K562 (cell line): ENCODE measurements around the gene COP1. TPM values are rescaled to one million over a fixed set of nuclear protein-coding genes. Genes with fewer than 3 reads are reported as not detected.
A peak's percentile ranks its signal among the peaks of the same experiment; 100 is the strongest.

ENCODE experiments used
- ATAC-seq: fragments of 200-7000 bp; cut with Tn5 transposase; 3 replicates; pipeline ENCODE4 v1.9.1; 2020; ENCODE audit warnings: moderate library complexity
- BruUV-seq: library from RNA; stranded (reverse); fragments of 400-500 nt; replicated peaks from 2 replicates; lab custom pipeline; 2021; lab: Mats Ljungman, UMichigan
- CTCF ChIA-PET: fragments of 300-600 bp; formaldehyde crosslinking; extraction: SDS; loops from one replicate; lab custom pipeline; 2021; ENCODE audit warnings: low intra/inter-chr PET ratio; lab: Yijun Ruan, JAX
- POLR2A ChIA-PET: fragments of 300-600, 350-650 bp; sonication (Branson Sonifier 250); formaldehyde crosslinking; extraction: SDS; loops from one replicate; lab custom pipeline; 2021; ENCODE audit warnings: antibody characterized with exemption, inconsistent platforms; lab: Yijun Ruan, JAX
- DNase-seq, 4 experiments: peaks; one replicate each; pipeline versions ENCODE4 v3.0.0 to v3.0.0-alpha.2; 2011 to 2018; ENCODE audit warnings: low spot score in 3 of 4, mixed read lengths in 3 of 4; ENCODE audit errors: extremely low read depth in 1 of 4
- FAIRE-seq: peaks from 2 replicates; lab custom pipeline; 2011; peaks lifted over from hg19 to GRCh38; lab: Jason Lieb, UNC
- H2AFZ ChIP-seq: 2 replicates; pipeline ENCODE4 v1.6.0; 2011; ENCODE audit warnings: low read depth, low read length, control low read depth, inconsistent platforms
- H3K27ac ChIP-seq: fragments of 200-600 bp; 3 replicates; pipeline ENCODE4 v1.8.0; 2011; ENCODE audit warnings: low read depth, mild to moderate bottlenecking, control low read depth, inconsistent platforms, low read length, moderate library complexity, mixed read lengths; ENCODE audit errors: extremely low read depth
- H3K27me3 ChIP-seq, 2 experiments: fragments of 300-600 bp in 1 of 2; 2 replicates in 1 of 2; 3 replicates in 1 of 2; pipeline versions ENCODE4 v1.6.0 to v1.8.0; 2011; ENCODE audit warnings: inconsistent platforms in 2 of 2, low read length in 2 of 2, mild to moderate bottlenecking in 1 of 2, mixed read lengths in 1 of 2, moderate library complexity in 1 of 2; ENCODE audit not compliant: control insufficient read depth in 2 of 2, insufficient read depth in 2 of 2
- H3K36me3 ChIP-seq: fragments of 300-600 bp; 3 replicates; pipeline ENCODE4 v1.8.0; 2011; ENCODE audit warnings: mild to moderate bottlenecking, low read length, inconsistent platforms; ENCODE audit not compliant: control insufficient read depth, insufficient read depth
- H3K4me1 ChIP-seq, 2 experiments: fragments of 200-600 bp in 1 of 2; replicated peaks in 1 of 2; 2 replicates in 1 of 2; 3 replicates in 1 of 2; pipeline versions ENCODE4 v1.5.1 to v1.8.0; 2011; ENCODE audit warnings: inconsistent platforms in 2 of 2, low read length in 2 of 2, mild to moderate bottlenecking in 1 of 2, mixed read lengths in 1 of 2, moderate library complexity in 1 of 2; ENCODE audit not compliant: control insufficient read depth in 2 of 2, insufficient read depth in 2 of 2
- H3K4me2 ChIP-seq: 2 replicates; pipeline ENCODE4 v1.6.1; 2011; ENCODE audit warnings: low read length, control low read depth, inconsistent platforms, mixed read lengths; ENCODE audit not compliant: insufficient read depth
- H3K4me3 ChIP-seq: fragments of 200-600 bp; sonication (generic), shearing (Covaris generic); 2 replicates; pipeline ENCODE4 v1.5.1; 2016; ENCODE audit warnings: control low read depth, inconsistent platforms
- H3K79me2 ChIP-seq: fragments of 200-600 bp; 3 replicates; pipeline ENCODE4 v1.8.0; 2011; ENCODE audit warnings: low read length, inconsistent platforms; ENCODE audit not compliant: control insufficient read depth, insufficient read depth
- H3K9ac ChIP-seq, 2 experiments: 2 replicates each; pipeline versions ENCODE4 v1.6.0 to v1.6.1; 2011; ENCODE audit warnings: low read depth in 2 of 2, low read length in 2 of 2, control low read depth in 1 of 2, inconsistent platforms in 1 of 2, mild to moderate bottlenecking in 1 of 2, mixed read lengths in 1 of 2; ENCODE audit not compliant: insufficient read depth in 1 of 2
- H3K9me1 ChIP-seq: one replicate; pipeline ENCODE4 v1.6.0; 2011; ENCODE audit warnings: inconsistent platforms, mild to moderate bottlenecking, low read length, moderate library complexity; ENCODE audit not compliant: control insufficient read depth, insufficient read depth
- H3K9me3 ChIP-seq: replicated peaks from 2 replicates; pipeline ENCODE4 v1.5.1; 2011; ENCODE audit warnings: low read depth, low read length, inconsistent platforms; ENCODE audit not compliant: control insufficient read depth, insufficient read depth
- H4K20me1 ChIP-seq: replicated peaks from 2 replicates; pipeline ENCODE4 v1.6.1; 2011; ENCODE audit warnings: low read length, inconsistent platforms, mixed read lengths; ENCODE audit not compliant: control insufficient read depth, insufficient read depth
- C11orf30 ChIP-seq: fragments of 450-650 bp; IDR thresholded peaks from 2 replicates; pipeline ENCODE4 v1.6.1; 2016; ENCODE audit warnings: low read depth, mild to moderate bottlenecking
- MAFF ChIP-seq: IDR thresholded peaks from 2 replicates; pipeline ENCODE4 v1.6.1; 2012; ENCODE audit warnings: low read length, improper control_type of control experiment
- MAFK ChIP-seq: IDR thresholded peaks from 2 replicates; pipeline ENCODE4 v1.6.1; 2011; ENCODE audit warnings: low read length, improper control_type of control experiment
- POLR2AphosphoS5 ChIP-seq: IDR thresholded peaks from 2 replicates; pipeline ENCODE4 v1.6.1; 2011; ENCODE audit warnings: mild to moderate bottlenecking, low read depth, low read length, moderate library complexity; ENCODE audit not compliant: control insufficient read depth, insufficient read depth
- TCF3 ChIP-seq: sonication (generic); formaldehyde crosslinking; IDR thresholded peaks from 2 replicates; pipeline ENCODE4 v1.4.0; 2020; ENCODE audit warnings: mild to moderate bottlenecking, missing genetic modification reagents
- ZNF316 ChIP-seq: fragments of 450-650 bp; IDR thresholded peaks from 2 replicates; pipeline ENCODE4 v1.6.1; 2016
- ZNF583 ChIP-seq: fragments of 250-450 bp; sonication (Bioruptor Pico); IDR thresholded peaks from 2 replicates; pipeline ENCODE4 v1.4.0; 2020
- whole genome bisulfite sequencing: fragments of 100-300 bp; shearing (Covaris generic); methylation state at CpG from one replicate; pipeline ENCODE4 v1.1.6; 2016; ENCODE audit warnings: low coverage, mixed read lengths; ENCODE audit not compliant: insufficient coverage; ENCODE audit errors: missing lambda C conversion rate; 5-methylcytosine and 5-hydroxymethylcytosine counted together
- in situ Hi-C: fragments of 300-500 bp; cut with MboI; formaldehyde crosslinking; loops from 4 replicates; pipeline ENCODE4 v1.15.0; 2018; ENCODE audit warnings: inconsistent platforms, mixed read lengths
- intact Hi-C: fragments of 100-400 bp; cut with micrococcal nuclease; formaldehyde crosslinking; loops from 2 replicates; pipeline ENCODE4 v1.14.2; 2022
- polyA plus RNA-seq, 8 experiments: library from polyadenylated mRNA; depleted of rRNA in 4 of 8; stranded (reverse) in 5 of 8; unstranded in 3 of 8; fragments of >200 nt; fragmentation: Nextera tagmentation in 2 of 8; fragmentation: Illumina TruSeq in 1 of 8; extraction: Ambion mirVana in 2 of 8; extraction: Trizol in 1 of 8; gene quantifications; 2 replicates each; pipeline versions ENCODE4 v1.2.1 to v1.2.3, GENCODE V29; 2011 to 2014; ENCODE audit warnings: inconsistent platforms in 1 of 8, missing spikeins in 1 of 8
- total RNA-seq, 7 experiments: library from RNA; depleted of rRNA in 6 of 7; stranded (reverse); fragments of >200 nt in 6 of 7; fragmentation: Illumina TruSeq in 2 of 7; extraction: Trizol in 2 of 7; gene quantifications; 2 replicates each; pipeline versions ENCODE4 v1.2.1 to v1.2.3, GENCODE V29; 2011 to 2021; ENCODE audit warnings: low replicate concordance in 1 of 7
- TF ChIP-seq, protein P1 (sequence below), 2 experiments: fragments of 150-350 bp in 1 of 2; IDR thresholded peaks; 2 replicates each; pipeline ENCODE4 v1.6.1; 2012 to 2016; ENCODE audit warnings: low read depth in 2 of 2, low read length in 2 of 2, mild to moderate bottlenecking in 1 of 2, moderate library complexity in 1 of 2

The COP1 gene
- total and polyA plus RNA-seq, 9 of the 15 experiments (the other 6 are each of a cell fraction or from before 2014, with no cell fraction given) = 25.8 to 77.7 (median 58.6) TPM

DNA sequence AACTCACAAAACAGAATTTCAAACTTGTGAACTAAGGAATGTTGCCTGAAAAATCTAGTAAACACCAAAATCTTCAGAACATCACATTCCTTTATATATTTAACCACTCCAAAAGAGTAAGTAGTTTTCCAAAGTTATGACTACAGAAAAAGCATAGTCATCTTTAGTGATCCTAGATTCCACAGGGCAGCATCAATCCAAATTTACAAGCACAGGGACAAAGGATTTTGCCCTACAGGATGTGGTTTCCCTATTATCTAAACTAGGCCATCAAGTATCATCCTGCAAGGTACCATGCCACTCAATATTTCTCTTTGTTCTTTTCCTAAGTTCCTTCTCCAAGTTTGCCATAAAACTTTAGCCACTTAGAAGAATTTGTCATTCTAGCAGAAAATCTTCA is 33.0 kb downstream of the COP1 start (continued):
- TF ChIP-seq TCF3 (CRISPR knock-in tag) = no peak

DNA sequence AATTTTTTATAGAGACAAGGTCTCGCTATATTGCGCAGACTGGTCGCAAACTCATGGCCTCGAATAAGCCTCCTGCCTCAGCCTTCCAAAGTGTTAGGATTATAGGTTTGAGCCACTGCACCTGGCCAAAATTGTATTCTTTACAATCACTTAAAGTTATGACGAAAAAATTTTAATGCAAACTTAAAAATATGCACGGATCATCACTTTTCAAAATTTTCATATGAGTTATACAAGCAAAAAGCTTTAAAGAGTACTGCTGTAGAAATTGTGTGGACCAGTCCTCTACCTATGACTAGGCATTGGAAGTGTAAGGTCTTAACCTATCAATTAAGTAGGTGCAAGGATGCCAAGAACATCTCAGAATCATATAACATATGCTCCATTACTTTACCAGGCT is 34.9 kb downstream of the COP1 start:
- no peak for ATAC-seq
- POLR2A ChIA-PET = interaction anchor here (1.7 kb wide), 1 partner anchor 13 kb away, joined by 5 read pairs; no protein-coding TSS in a partner anchor

More for the DNA sequence above, 34.9 kb downstream of the COP1 start:
- Histone ChIP-seq H3K27me3 (no peaks in the 10 kb centered on the region), H3K4me2 (no peak overlapping the region), H3K36me3 (peaks cover 44% of the 10 kb centered on the region), H3K4me3 (no peak overlapping the region), H3K9me1 (no peaks in the 10 kb centered on the region), H3K79me2 (peaks cover 11% of the 10 kb centered on the region; the same call in 2 of the 3 replicates), H2AFZ (no peak overlapping the region), H3K27ac (no peak overlapping the region), H3K4me1 (no peaks in the 10 kb centered on the region), H4K20me1 (no peaks in the 10 kb centered on the region), H3K9me3 (no peaks in the 10 kb centered on the region), H3K9ac (no peak overlapping the region)
- in situ Hi-C loops = no loop called here
- FAIRE-seq = no peak
- 91% methylated on average over 6 of the region's 6 CpGs for WGBS
- CTCF ChIA-PET = no interaction called here
- no peak for DNase-seq
- intact Hi-C loops = no loop called here
- peak; percentile 55; the same call in 1 of the 2 replicates for TF ChIP-seq MAFF
- peak; percentile 48; the same call in 1 of the 2 replicates for TF ChIP-seq MAFK
- no peak for TF ChIP-seq ZNF583 (CRISPR knock-in tag)
- TF ChIP-seq ZNF316 = peak; percentile 69
- TF ChIP-seq C11orf30 = peak; percentile 38
- TF ChIP-seq POLR2AphosphoS5 = no peak
- TF ChIP-seq, protein P1, sequence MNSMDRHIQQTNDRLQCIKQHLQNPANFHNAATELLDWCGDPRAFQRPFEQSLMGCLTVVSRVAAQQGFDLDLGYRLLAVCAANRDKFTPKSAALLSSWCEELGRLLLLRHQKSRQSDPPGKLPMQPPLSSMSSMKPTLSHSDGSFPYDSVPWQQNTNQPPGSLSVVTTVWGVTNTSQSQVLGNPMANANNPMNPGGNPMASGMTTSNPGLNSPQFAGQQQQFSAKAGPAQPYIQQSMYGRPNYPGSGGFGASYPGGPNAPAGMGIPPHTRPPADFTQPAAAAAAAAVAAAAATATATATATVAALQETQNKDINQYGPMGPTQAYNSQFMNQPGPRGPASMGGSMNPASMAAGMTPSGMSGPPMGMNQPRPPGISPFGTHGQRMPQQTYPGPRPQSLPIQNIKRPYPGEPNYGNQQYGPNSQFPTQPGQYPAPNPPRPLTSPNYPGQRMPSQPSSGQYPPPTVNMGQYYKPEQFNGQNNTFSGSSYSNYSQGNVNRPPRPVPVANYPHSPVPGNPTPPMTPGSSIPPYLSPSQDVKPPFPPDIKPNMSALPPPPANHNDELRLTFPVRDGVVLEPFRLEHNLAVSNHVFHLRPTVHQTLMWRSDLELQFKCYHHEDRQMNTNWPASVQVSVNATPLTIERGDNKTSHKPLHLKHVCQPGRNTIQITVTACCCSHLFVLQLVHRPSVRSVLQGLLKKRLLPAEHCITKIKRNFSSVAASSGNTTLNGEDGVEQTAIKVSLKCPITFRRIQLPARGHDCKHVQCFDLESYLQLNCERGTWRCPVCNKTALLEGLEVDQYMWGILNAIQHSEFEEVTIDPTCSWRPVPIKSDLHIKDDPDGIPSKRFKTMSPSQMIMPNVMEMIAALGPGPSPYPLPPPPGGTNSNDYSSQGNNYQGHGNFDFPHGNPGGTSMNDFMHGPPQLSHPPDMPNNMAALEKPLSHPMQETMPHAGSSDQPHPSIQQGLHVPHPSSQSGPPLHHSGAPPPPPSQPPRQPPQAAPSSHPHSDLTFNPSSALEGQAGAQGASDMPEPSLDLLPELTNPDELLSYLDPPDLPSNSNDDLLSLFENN (IDR thresholded peaks at IDR 0.05; ENCODE audit: low read depth in 2 of 2, low read length in 2 of 2) = no peak
- BruUV-seq = no TSS peak
